Measurements from ENCODE around the gene SMIM38.

GRCh38 chr11:69131644-69132300 is 24.0 kb upstream of the SMIM38 start:
- no peak for TF ChIP-seq FOXP2 (optimal IDR thresholded peaks at IDR 0.05; ENCODE audit: borderline replicate concordance, extremely low read depth, extremely low read length, insufficient read depth)
- no peak for TF ChIP-seq POLR2AphosphoS5 (IDR thresholded peaks at IDR 0.05; ENCODE audit: low read depth, low read length)

All from PFSK-1 (cell line).